HEK293 (cell line): Measurements from ENCODE around the gene ITGA3.
A peak's percentile ranks its signal among the peaks of the same experiment; 100 is the strongest.

Experiments
- CTCF ChIA-PET: fragments of 350-600 bp; formaldehyde crosslinking; extraction: SDS; loops from one replicate; lab custom pipeline; 2021; ENCODE audit warnings: antibody characterized with exemption; lab: Yijun Ruan, JAX
- POLR2A ChIA-PET: fragments of 300-600 bp; formaldehyde crosslinking; extraction: SDS; loops from one replicate; lab custom pipeline; 2020; ENCODE audit warnings: antibody characterized with exemption, inconsistent platforms; lab: Yijun Ruan, JAX
- H3K27ac ChIP-seq: fragments of 200-500 bp; sonication (Bioruptor generic); 2 replicates; pipeline ENCODE4 v1.5.1; 2014; ENCODE audit warnings: low read depth, low read length, control low read depth, inconsistent platforms; ENCODE audit errors: extremely low read depth
- H3K36me3 ChIP-seq, 2 experiments: fragments of 200-500 bp in 1 of 2; sonication (Bioruptor generic) in 1 of 2; 1 replicate in 1 of 2; 2 replicates in 1 of 2; pipeline ENCODE4 v1.5.1; 2014 to 2017; ENCODE audit warnings: inconsistent platforms in 2 of 2, low read length in 2 of 2; ENCODE audit not compliant: control insufficient read depth in 2 of 2, insufficient read depth in 1 of 2
- H3K4me1 ChIP-seq: fragments of 200-500 bp; sonication (Bioruptor generic); 2 replicates; pipeline ENCODE4 v1.5.1; 2014; ENCODE audit warnings: mild to moderate bottlenecking, low read length, inconsistent platforms; ENCODE audit not compliant: control insufficient read depth, insufficient read depth
- H3K4me3 ChIP-seq: 2 replicates; pipeline ENCODE4 v1.5.1; 2011; ENCODE audit warnings: low read depth, mild to moderate bottlenecking, control low read depth, low read length, moderate library complexity
- H3K9me3 ChIP-seq: fragments of 200-500 bp; sonication (Bioruptor generic); 2 replicates; pipeline ENCODE4 v1.5.1; 2014; ENCODE audit warnings: low read depth, low read length, inconsistent platforms; ENCODE audit not compliant: control insufficient read depth, insufficient read depth
- FEZF1 ChIP-seq: fragments of 450-650 bp; formaldehyde crosslinking; IDR thresholded peaks from 2 replicates; pipeline ENCODE4 v1.5.1; 2016; ENCODE audit warnings: missing biosample characterization, missing genetic modification characterization
- GLIS1 ChIP-seq: fragments of 450-650 bp; formaldehyde crosslinking; IDR thresholded peaks from 2 replicates; pipeline ENCODE4 v1.5.1; 2016; ENCODE audit warnings: missing biosample characterization, missing genetic modification characterization
- IKZF3 ChIP-seq: fragments of 450-650 bp; IDR thresholded peaks from 2 replicates; pipeline ENCODE4 v1.5.0; 2018; ENCODE audit warnings: missing biosample characterization, mild to moderate bottlenecking, missing genetic modification characterization, moderate library complexity
- KLF7 ChIP-seq: fragments of 450-650 bp; formaldehyde crosslinking; IDR thresholded peaks from 2 replicates; pipeline ENCODE4 v1.5.1; 2016; ENCODE audit warnings: missing biosample characterization, missing genetic modification characterization, borderline replicate concordance
- PRDM1 ChIP-seq: fragments of 450-650 bp; formaldehyde crosslinking; IDR thresholded peaks from 2 replicates; pipeline ENCODE4; 2016; ENCODE audit warnings: missing biosample characterization, missing genetic modification characterization
- SP7 ChIP-seq: fragments of 450-650 bp; formaldehyde crosslinking; IDR thresholded peaks from 2 replicates; pipeline ENCODE4 v1.5.1; 2016; ENCODE audit warnings: missing biosample characterization, missing genetic modification characterization
- WT1 ChIP-seq: fragments of 450-650 bp; formaldehyde crosslinking; IDR thresholded peaks from 2 replicates; pipeline ENCODE4 v1.5.1; 2016; ENCODE audit warnings: missing biosample characterization, missing genetic modification characterization
- ZBTB11 ChIP-seq: fragments of 450-650 bp; formaldehyde crosslinking; conservative IDR thresholded peaks from 2 replicates; pipeline ENCODE4 v1.5.1; 2016; ENCODE audit warnings: low read depth, missing biosample characterization, missing genetic modification characterization
- ZBTB7A ChIP-seq: fragments of 450-650 bp; formaldehyde crosslinking; IDR thresholded peaks from 2 replicates; pipeline ENCODE4 v1.5.1; 2016; ENCODE audit warnings: low read depth, missing biosample characterization, missing genetic modification characterization
- ZFHX2 ChIP-seq: fragments of 450-650 bp; formaldehyde crosslinking; conservative IDR thresholded peaks from 2 replicates; pipeline ENCODE4 v1.5.1; 2016; ENCODE audit warnings: missing biosample characterization, missing genetic modification characterization
- ZFP69B ChIP-seq: fragments of 450-650 bp; formaldehyde crosslinking; IDR thresholded peaks from 2 replicates; pipeline ENCODE4 v1.5.1; 2016; ENCODE audit warnings: missing biosample characterization, missing genetic modification characterization
- ZNF341 ChIP-seq: fragments of 450-650 bp; formaldehyde crosslinking; IDR thresholded peaks from 2 replicates; pipeline ENCODE4; 2016; ENCODE audit warnings: low read depth, missing biosample characterization, missing genetic modification characterization
- ZNF398 ChIP-seq: fragments of 450-650 bp; formaldehyde crosslinking; IDR thresholded peaks from 2 replicates; pipeline ENCODE4 v1.5.1; 2017; ENCODE audit warnings: missing biosample characterization, missing genetic modification characterization
- ZNF449 ChIP-seq: fragments of 450-650 bp; formaldehyde crosslinking; IDR thresholded peaks from 2 replicates; pipeline ENCODE4 v1.5.1; 2017; ENCODE audit warnings: missing biosample characterization, mild to moderate bottlenecking, missing genetic modification characterization, moderate library complexity
- ZNF510 ChIP-seq: fragments of 450-650 bp; formaldehyde crosslinking; IDR thresholded peaks from 2 replicates; pipeline ENCODE4 v1.5.1; 2018; ENCODE audit warnings: mild to moderate bottlenecking, missing genetic modification characterization, missing biosample characterization; ENCODE audit not compliant: insufficient replicate concordance
- ZNF658 ChIP-seq: fragments of 450-650 bp; formaldehyde crosslinking; IDR thresholded peaks from 2 replicates; pipeline ENCODE4; 2016; ENCODE audit warnings: missing biosample characterization, missing genetic modification characterization
- TF ChIP-seq, protein P1 (sequence below): fragments of 450-650 bp; formaldehyde crosslinking; IDR thresholded peaks from 2 replicates; pipeline ENCODE4 v1.5.1; 2017; ENCODE audit warnings: missing biosample characterization, missing genetic modification characterization
- TF ChIP-seq, protein P2 (sequence below): fragments of 450-650 bp; formaldehyde crosslinking; IDR thresholded peaks from 2 replicates; pipeline ENCODE4 v1.5.1; 2016; ENCODE audit warnings: missing biosample characterization, missing genetic modification characterization
- TF ChIP-seq, protein P3 (sequence below): fragments of 450-650 bp; formaldehyde crosslinking; IDR thresholded peaks from 2 replicates; pipeline ENCODE4 v1.5.1; 2016; ENCODE audit warnings: missing biosample characterization, missing genetic modification characterization
- TF ChIP-seq, protein P4 (sequence below): fragments of 450-650 bp; formaldehyde crosslinking; IDR thresholded peaks from 2 replicates; pipeline ENCODE4 v1.5.1; 2017; ENCODE audit warnings: missing biosample characterization, missing genetic modification characterization
- TF ChIP-seq, protein P5 (sequence below): fragments of 450-650 bp; IDR thresholded peaks from 2 replicates; pipeline ENCODE4 v1.5.1; 2018; ENCODE audit warnings: missing biosample characterization, missing genetic modification characterization

Gene ITGA3

GRCh38 chr17:50055426-50056216 is at the start of gene ITGA3:
ITGA3 (plus strand) TSS chr17:50056110; CDS start chr17:50056440, 330 bp downstream.
- no peaks in the 10 kb centered on the region for H3K36me3 ChIP-seq
- CTCF ChIA-PET, result interaction anchor here (0.6 to 6.2 kb wide), 13 partner anchors 8 to 216 kb away, joined by 3 to 74 read pairs (median 10); no protein-coding TSS in a partner anchor
- H3K4me1 ChIP-seq, result peaks cover 16% of the 10 kb centered on the region
- peak within 1 kb of the TSS; percentile 75 for H3K27ac ChIP-seq
- peak within 1 kb of the TSS; percentile 64 for H3K4me3 ChIP-seq
- no peaks in the 10 kb centered on the region for H3K9me3 ChIP-seq
- POLR2A ChIA-PET, result interaction anchor here (0.5 to 2.7 kb wide), 12 partner anchors 9 to 583 kb away, joined by 3 to 13 read pairs (median 4); partner anchors contain the start of genes PDK2 and PPP1R9B
- TF ChIP-seq, protein P1, sequence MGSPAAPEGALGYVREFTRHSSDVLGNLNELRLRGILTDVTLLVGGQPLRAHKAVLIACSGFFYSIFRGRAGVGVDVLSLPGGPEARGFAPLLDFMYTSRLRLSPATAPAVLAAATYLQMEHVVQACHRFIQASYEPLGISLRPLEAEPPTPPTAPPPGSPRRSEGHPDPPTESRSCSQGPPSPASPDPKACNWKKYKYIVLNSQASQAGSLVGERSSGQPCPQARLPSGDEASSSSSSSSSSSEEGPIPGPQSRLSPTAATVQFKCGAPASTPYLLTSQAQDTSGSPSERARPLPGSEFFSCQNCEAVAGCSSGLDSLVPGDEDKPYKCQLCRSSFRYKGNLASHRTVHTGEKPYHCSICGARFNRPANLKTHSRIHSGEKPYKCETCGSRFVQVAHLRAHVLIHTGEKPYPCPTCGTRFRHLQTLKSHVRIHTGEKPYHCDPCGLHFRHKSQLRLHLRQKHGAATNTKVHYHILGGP (tag by site-specific recombination), result no peak
- TF ChIP-seq SP7 (tag by site-specific recombination) (peak; percentile 56; the same call in 1 of the 2 replicates), ZBTB7A (peak; percentile 34; the same call in 1 of the 2 replicates), IKZF3 (tag by site-specific recombination) (peak; percentile 31), ZFHX2 (tag by site-specific recombination) (0 out of 2 replicates have a peak, but pooled peaks have one; percentile 39), ZFP69B (tag by site-specific recombination) (peak; percentile 97), ZNF449 (peak; percentile 89), ZNF658 (tag by site-specific recombination) (no peak), KLF7 (peak; percentile 87), GLIS1 (tag by site-specific recombination) (peak; percentile 79), ZBTB11 (tag by site-specific recombination) (peak; percentile 40), PRDM1 (peak; percentile 15; the same call in 1 of the 2 replicates), ZNF341 (tag by site-specific recombination) (peak; percentile 86), ZNF510 (tag by site-specific recombination) (no peak), WT1 (tag by site-specific recombination) (peak; percentile 88), ZNF398 (tag by site-specific recombination) (peak; percentile 93), FEZF1 (peak; percentile 63)
- TF ChIP-seq, protein P2, sequence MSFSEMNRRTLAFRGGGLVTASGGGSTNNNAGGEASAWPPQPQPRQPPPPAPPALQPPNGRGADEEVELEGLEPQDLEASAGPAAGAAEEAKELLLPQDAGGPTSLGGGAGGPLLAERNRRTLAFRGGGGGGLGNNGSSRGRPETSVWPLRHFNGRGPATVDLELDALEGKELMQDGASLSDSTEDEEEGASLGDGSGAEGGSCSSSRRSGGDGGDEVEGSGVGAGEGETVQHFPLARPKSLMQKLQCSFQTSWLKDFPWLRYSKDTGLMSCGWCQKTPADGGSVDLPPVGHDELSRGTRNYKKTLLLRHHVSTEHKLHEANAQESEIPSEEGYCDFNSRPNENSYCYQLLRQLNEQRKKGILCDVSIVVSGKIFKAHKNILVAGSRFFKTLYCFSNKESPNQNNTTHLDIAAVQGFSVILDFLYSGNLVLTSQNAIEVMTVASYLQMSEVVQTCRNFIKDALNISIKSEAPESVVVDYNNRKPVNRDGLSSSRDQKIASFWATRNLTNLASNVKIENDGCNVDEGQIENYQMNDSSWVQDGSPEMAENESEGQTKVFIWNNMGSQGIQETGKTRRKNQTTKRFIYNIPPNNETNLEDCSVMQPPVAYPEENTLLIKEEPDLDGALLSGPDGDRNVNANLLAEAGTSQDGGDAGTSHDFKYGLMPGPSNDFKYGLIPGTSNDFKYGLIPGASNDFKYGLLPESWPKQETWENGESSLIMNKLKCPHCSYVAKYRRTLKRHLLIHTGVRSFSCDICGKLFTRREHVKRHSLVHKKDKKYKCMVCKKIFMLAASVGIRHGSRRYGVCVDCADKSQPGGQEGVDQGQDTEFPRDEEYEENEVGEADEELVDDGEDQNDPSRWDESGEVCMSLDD (tag by site-specific recombination), result peak; percentile 62; the same call in 1 of the 2 replicates
- TF ChIP-seq, protein P3, sequence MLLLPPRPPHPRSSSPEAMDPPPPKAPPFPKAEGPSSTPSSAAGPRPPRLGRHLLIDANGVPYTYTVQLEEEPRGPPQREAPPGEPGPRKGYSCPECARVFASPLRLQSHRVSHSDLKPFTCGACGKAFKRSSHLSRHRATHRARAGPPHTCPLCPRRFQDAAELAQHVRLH, result no peak
- TF ChIP-seq, protein P4, sequence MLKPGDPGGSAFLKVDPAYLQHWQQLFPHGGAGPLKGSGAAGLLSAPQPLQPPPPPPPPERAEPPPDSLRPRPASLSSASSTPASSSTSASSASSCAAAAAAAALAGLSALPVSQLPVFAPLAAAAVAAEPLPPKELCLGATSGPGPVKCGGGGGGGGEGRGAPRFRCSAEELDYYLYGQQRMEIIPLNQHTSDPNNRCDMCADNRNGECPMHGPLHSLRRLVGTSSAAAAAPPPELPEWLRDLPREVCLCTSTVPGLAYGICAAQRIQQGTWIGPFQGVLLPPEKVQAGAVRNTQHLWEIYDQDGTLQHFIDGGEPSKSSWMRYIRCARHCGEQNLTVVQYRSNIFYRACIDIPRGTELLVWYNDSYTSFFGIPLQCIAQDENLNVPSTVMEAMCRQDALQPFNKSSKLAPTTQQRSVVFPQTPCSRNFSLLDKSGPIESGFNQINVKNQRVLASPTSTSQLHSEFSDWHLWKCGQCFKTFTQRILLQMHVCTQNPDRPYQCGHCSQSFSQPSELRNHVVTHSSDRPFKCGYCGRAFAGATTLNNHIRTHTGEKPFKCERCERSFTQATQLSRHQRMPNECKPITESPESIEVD (tag by site-specific recombination), result no peak
- TF ChIP-seq, protein P5, sequence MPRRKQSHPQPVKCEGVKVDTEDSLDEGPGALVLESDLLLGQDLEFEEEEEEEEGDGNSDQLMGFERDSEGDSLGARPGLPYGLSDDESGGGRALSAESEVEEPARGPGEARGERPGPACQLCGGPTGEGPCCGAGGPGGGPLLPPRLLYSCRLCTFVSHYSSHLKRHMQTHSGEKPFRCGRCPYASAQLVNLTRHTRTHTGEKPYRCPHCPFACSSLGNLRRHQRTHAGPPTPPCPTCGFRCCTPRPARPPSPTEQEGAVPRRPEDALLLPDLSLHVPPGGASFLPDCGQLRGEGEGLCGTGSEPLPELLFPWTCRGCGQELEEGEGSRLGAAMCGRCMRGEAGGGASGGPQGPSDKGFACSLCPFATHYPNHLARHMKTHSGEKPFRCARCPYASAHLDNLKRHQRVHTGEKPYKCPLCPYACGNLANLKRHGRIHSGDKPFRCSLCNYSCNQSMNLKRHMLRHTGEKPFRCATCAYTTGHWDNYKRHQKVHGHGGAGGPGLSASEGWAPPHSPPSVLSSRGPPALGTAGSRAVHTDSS, result peak; percentile 81
